Peyer's patch (tissue), 4 donors: Measurements from ENCODE around the gene GABRD.

Experiments
- POLR2A ChIP-seq, 2 donors: fragments of 450-650 bp; IDR thresholded peaks; one replicate each; pipeline ENCODE4 v1.5.1; 2017; ENCODE audit warnings: antibody characterized with exemption in 2 of 2, mild to moderate bottlenecking in 2 of 2, moderate library complexity in 2 of 2
- TF ChIP-seq, protein P1 (sequence below), 6 experiments: fragments of 450-650 bp in 4 of 6; fragments of 200-600 bp in 2 of 6; sonication (generic) in 1 of 6; IDR thresholded peaks; one replicate each; pipeline ENCODE4 v1.5.1; 2017 to 2019; ENCODE audit warnings: antibody characterized with exemption in 6 of 6, mild to moderate bottlenecking in 3 of 6, moderate library complexity in 1 of 6

DNA sequence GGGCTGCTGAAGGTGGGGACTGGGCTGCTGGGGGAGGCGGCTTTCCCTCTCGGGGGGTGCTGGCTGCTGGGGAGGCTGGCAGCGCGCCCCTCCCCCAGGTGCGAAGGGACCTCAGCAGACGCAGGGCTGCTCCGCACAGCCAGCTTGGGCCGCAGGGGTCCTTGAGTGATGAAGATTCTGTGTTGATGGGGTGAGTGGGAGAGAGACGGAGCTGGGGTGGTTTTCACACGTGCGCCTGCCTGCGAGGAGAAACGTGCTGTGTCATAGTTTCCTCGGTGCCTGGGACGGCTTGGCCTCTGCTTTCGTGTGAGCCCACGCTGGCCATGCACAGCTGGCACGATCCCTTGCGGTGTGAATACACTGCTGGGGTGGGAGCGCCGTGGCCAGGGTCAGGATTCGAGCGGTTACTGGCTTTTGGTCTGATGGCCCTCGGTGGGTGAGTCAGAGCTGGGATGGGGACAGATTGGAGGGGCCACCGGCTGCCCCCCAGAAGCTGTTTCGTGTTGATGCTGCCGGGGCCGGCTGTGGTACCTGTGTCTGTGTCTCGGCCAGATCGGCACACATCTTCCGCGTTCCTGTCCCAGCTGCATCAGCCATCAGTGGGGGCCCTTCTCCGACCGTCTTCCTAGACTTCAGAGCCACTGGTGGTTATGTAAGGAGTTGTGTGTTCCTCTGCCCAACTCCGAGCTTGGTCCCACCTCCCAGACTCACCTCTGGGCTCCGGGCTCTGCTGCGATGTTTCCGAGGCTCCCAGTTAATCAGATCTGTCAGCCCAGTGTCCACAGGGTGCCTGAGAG lies 56.0 kb downstream of the GABRD start:
- TF ChIP-seq, protein P1, sequence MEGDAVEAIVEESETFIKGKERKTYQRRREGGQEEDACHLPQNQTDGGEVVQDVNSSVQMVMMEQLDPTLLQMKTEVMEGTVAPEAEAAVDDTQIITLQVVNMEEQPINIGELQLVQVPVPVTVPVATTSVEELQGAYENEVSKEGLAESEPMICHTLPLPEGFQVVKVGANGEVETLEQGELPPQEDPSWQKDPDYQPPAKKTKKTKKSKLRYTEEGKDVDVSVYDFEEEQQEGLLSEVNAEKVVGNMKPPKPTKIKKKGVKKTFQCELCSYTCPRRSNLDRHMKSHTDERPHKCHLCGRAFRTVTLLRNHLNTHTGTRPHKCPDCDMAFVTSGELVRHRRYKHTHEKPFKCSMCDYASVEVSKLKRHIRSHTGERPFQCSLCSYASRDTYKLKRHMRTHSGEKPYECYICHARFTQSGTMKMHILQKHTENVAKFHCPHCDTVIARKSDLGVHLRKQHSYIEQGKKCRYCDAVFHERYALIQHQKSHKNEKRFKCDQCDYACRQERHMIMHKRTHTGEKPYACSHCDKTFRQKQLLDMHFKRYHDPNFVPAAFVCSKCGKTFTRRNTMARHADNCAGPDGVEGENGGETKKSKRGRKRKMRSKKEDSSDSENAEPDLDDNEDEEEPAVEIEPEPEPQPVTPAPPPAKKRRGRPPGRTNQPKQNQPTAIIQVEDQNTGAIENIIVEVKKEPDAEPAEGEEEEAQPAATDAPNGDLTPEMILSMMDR (IDR thresholded peaks at IDR 0.05) = no peak
- TF ChIP-seq POLR2A (IDR thresholded peaks at IDR 0.05) = no peak
